ENCODE results near the gene PTGDS.

DNA sequence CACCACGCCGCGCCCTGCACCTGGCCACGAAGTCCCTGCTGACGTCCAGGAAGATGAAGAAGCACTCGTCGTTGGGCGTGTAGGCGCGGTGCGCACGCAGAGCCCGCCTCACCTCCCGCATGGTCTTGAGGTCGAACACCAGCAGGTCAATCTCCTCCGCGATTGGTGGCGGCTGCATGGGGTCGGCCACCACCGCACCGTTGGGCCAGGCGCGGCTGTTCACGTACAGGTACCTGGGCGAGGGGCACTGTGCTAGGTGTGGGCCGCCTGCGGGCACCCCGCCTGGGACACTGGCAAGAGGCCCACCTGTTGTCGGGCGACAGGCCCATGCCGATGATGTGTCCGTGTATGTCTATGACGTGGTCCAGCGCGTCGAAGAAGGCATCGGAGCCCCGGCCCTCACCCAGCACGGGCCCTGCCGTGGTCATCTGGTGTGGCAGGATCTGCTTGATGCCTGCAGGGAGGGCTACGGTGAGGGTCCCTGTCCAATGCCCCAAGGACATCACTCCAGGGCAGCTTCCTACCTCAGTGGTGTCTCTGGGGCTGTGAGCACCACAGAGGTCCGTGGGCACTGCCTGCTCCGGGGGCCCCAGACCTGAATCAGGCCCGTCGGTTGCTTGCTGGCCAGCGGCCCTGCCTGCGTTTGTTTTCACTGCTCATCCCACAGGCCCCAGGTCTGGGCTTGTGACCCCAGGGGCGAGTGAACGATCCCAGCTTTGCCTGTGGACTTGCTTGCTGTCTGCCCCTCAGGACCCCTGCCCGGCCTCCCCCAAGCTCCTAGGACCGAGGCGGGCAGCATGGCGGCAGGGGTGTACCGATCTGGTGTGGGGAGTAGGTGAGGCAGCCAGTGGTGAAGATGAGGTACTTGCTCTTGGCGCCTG is 35.8 kb upstream of the PTGDS start:
- TF ChIP-seq, protein P1, sequence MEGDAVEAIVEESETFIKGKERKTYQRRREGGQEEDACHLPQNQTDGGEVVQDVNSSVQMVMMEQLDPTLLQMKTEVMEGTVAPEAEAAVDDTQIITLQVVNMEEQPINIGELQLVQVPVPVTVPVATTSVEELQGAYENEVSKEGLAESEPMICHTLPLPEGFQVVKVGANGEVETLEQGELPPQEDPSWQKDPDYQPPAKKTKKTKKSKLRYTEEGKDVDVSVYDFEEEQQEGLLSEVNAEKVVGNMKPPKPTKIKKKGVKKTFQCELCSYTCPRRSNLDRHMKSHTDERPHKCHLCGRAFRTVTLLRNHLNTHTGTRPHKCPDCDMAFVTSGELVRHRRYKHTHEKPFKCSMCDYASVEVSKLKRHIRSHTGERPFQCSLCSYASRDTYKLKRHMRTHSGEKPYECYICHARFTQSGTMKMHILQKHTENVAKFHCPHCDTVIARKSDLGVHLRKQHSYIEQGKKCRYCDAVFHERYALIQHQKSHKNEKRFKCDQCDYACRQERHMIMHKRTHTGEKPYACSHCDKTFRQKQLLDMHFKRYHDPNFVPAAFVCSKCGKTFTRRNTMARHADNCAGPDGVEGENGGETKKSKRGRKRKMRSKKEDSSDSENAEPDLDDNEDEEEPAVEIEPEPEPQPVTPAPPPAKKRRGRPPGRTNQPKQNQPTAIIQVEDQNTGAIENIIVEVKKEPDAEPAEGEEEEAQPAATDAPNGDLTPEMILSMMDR (IDR thresholded peaks at IDR 0.05): no peak
- no peak for TF ChIP-seq POLR2A (IDR thresholded peaks at IDR 0.05; ENCODE audit: low read depth)
- TF ChIP-seq EP300 (IDR thresholded peaks at IDR 0.05): no peak

Data from esophagus muscularis mucosa (tissue), 4 donors.